ENCODE measurements around the gene EPS8L1.

EPS8L1 gene

GRCh38 chr19:55041244-55041626 lies 34.4 kb upstream of the EPS8L1 start:
- Histone ChIP-seq H3K27me3 (ENCODE audit: control insufficient read depth, insufficient read depth, low read length) (no peaks in the 10 kb centered on the region), H3K9ac (ENCODE audit: low read length) (no peak overlapping the region), H3K27ac (ENCODE audit: low read length) (no peak overlapping the region), H3K4me3 (ENCODE audit: low read length) (no peak overlapping the region), H3K4me1 (ENCODE audit: control insufficient read depth, low read depth, low read length) (no peaks in the 10 kb centered on the region), H3K36me3 (ENCODE audit: control insufficient read depth, low read depth, low read length) (peaks cover 19% of the 10 kb centered on the region), H3K9me3 (ENCODE audit: control insufficient read depth, low read depth, low read length) (no peaks in the 10 kb centered on the region)

- H3K36me3 ChIP-seq (ENCODE audit: control insufficient read depth, low read depth, low read length) = peaks cover 24% of the 10 kb centered on the region
- H3K27me3 ChIP-seq (ENCODE audit: control insufficient read depth, insufficient read depth, low read length) = no peaks in the 10 kb centered on the region
- H3K4me1 ChIP-seq (ENCODE audit: control insufficient read depth, low read depth, low read length) = no peaks in the 10 kb centered on the region
- H3K27ac ChIP-seq (ENCODE audit: low read length) = no peak overlapping the region
- no peaks in the 10 kb centered on the region for H3K9me3 ChIP-seq (ENCODE audit: control insufficient read depth, low read depth, low read length)
- H3K4me3 ChIP-seq (ENCODE audit: low read length) = no peak overlapping the region
- no peak overlapping the region for H3K9ac ChIP-seq (ENCODE audit: low read length)
Observed at GRCh38 chr19:55041627-55042343, 33.9 kb upstream of the EPS8L1 start.

- Histone ChIP-seq H3K4me1 (ENCODE audit: control insufficient read depth, low read depth, low read length) (no peaks in the 10 kb centered on the region), H3K27me3 (ENCODE audit: control insufficient read depth, insufficient read depth, low read length) (no peaks in the 10 kb centered on the region), H3K36me3 (ENCODE audit: control insufficient read depth, low read depth, low read length) (peaks cover 30% of the 10 kb centered on the region), H3K4me3 (ENCODE audit: low read length) (no peak overlapping the region), H3K27ac (ENCODE audit: low read length) (no peak overlapping the region), H3K9ac (ENCODE audit: low read length) (no peak overlapping the region), H3K9me3 (ENCODE audit: control insufficient read depth, low read depth, low read length) (no peaks in the 10 kb centered on the region)
Observed at GRCh38 chr19:55042344-55042678, 33.4 kb upstream of the EPS8L1 start.

- Histone ChIP-seq H3K9ac (ENCODE audit: low read length) (no peak overlapping the region), H3K4me3 (ENCODE audit: low read length) (no peak overlapping the region), H3K27ac (ENCODE audit: low read length) (no peak overlapping the region), H3K9me3 (ENCODE audit: control insufficient read depth, low read depth, low read length) (no peaks in the 10 kb centered on the region), H3K4me1 (ENCODE audit: control insufficient read depth, low read depth, low read length) (no peaks in the 10 kb centered on the region), H3K36me3 (ENCODE audit: control insufficient read depth, low read depth, low read length) (peaks cover 33% of the 10 kb centered on the region), H3K27me3 (ENCODE audit: control insufficient read depth, insufficient read depth, low read length) (no peaks in the 10 kb centered on the region)
Observed at GRCh38 chr19:55042688-55043087, 33.0 kb upstream of the EPS8L1 start.

GRCh38 chr19:55044286-55044685 lies 31.4 kb upstream of the EPS8L1 start:
- H3K27ac ChIP-seq (ENCODE audit: low read length) = no peak overlapping the region
- no peak overlapping the region for H3K4me3 ChIP-seq (ENCODE audit: low read length)
- H3K4me1 ChIP-seq (ENCODE audit: control insufficient read depth, low read depth, low read length) = no peaks in the 10 kb centered on the region
- H3K9ac ChIP-seq (ENCODE audit: low read length) = no peak overlapping the region
- H3K27me3 ChIP-seq (ENCODE audit: control insufficient read depth, insufficient read depth, low read length) = no peaks in the 10 kb centered on the region
- H3K36me3 ChIP-seq (ENCODE audit: control insufficient read depth, low read depth, low read length) = peaks cover 45% of the 10 kb centered on the region
- H3K9me3 ChIP-seq (ENCODE audit: control insufficient read depth, low read depth, low read length) = no peaks in the 10 kb centered on the region

GRCh38 chr19:55044771-55045716 lies 30.6 kb upstream of the EPS8L1 start:
- Histone ChIP-seq H3K4me3 (ENCODE audit: low read length) (no peak overlapping the region), H3K4me1 (ENCODE audit: control insufficient read depth, low read depth, low read length) (no peaks in the 10 kb centered on the region), H3K36me3 (ENCODE audit: control insufficient read depth, low read depth, low read length) (peaks cover 45% of the 10 kb centered on the region), H3K27ac (ENCODE audit: low read length) (no peak overlapping the region), H3K27me3 (ENCODE audit: control insufficient read depth, insufficient read depth, low read length) (no peaks in the 10 kb centered on the region), H3K9ac (ENCODE audit: low read length) (no peak overlapping the region), H3K9me3 (ENCODE audit: control insufficient read depth, low read depth, low read length) (no peaks in the 10 kb centered on the region)

GRCh38 chr19:55046975-55047622 lies 28.6 kb upstream of the EPS8L1 start:
- no peaks in the 10 kb centered on the region for H3K27me3 ChIP-seq (ENCODE audit: control insufficient read depth, insufficient read depth, low read length)
- no peak overlapping the region for H3K27ac ChIP-seq (ENCODE audit: low read length)
- H3K9me3 ChIP-seq (ENCODE audit: control insufficient read depth, low read depth, low read length) = no peaks in the 10 kb centered on the region
- H3K36me3 ChIP-seq (ENCODE audit: control insufficient read depth, low read depth, low read length) = peaks cover 54% of the 10 kb centered on the region
- no peak overlapping the region for H3K9ac ChIP-seq (ENCODE audit: low read length)
- no peaks in the 10 kb centered on the region for H3K4me1 ChIP-seq (ENCODE audit: control insufficient read depth, low read depth, low read length)
- no peak overlapping the region for H3K4me3 ChIP-seq (ENCODE audit: low read length)

- Histone ChIP-seq H3K4me3 (ENCODE audit: low read length) (no peak overlapping the region), H3K9ac (ENCODE audit: low read length) (no peak overlapping the region), H3K4me1 (ENCODE audit: control insufficient read depth, low read depth, low read length) (no peaks in the 10 kb centered on the region), H3K9me3 (ENCODE audit: control insufficient read depth, low read depth, low read length) (no peaks in the 10 kb centered on the region), H3K27me3 (ENCODE audit: control insufficient read depth, insufficient read depth, low read length) (no peaks in the 10 kb centered on the region), H3K36me3 (ENCODE audit: control insufficient read depth, low read depth, low read length) (peaks cover 54% of the 10 kb centered on the region), H3K27ac (ENCODE audit: low read length) (no peak overlapping the region)
Observed at GRCh38 chr19:55047951-55048350, 27.7 kb upstream of the EPS8L1 start.

GRCh38 chr19:55048446-55048845 lies 27.2 kb upstream of the EPS8L1 start:
- Histone ChIP-seq H3K4me1 (ENCODE audit: control insufficient read depth, low read depth, low read length) (no peaks in the 10 kb centered on the region), H3K27me3 (ENCODE audit: control insufficient read depth, insufficient read depth, low read length) (no peaks in the 10 kb centered on the region), H3K27ac (ENCODE audit: low read length) (no peak overlapping the region), H3K9ac (ENCODE audit: low read length) (no peak overlapping the region), H3K9me3 (ENCODE audit: control insufficient read depth, low read depth, low read length) (no peaks in the 10 kb centered on the region), H3K4me3 (ENCODE audit: low read length) (no peak overlapping the region), H3K36me3 (ENCODE audit: control insufficient read depth, low read depth, low read length) (peaks cover 53% of the 10 kb centered on the region)

- peaks cover 46% of the 10 kb centered on the region for H3K36me3 ChIP-seq (ENCODE audit: control insufficient read depth, low read depth, low read length)
- no peak overlapping the region for H3K4me3 ChIP-seq (ENCODE audit: low read length)
- no peak overlapping the region for H3K9ac ChIP-seq (ENCODE audit: low read length)
- H3K9me3 ChIP-seq (ENCODE audit: control insufficient read depth, low read depth, low read length) = no peaks in the 10 kb centered on the region
- no peak overlapping the region for H3K27ac ChIP-seq (ENCODE audit: low read length)
- no peaks in the 10 kb centered on the region for H3K4me1 ChIP-seq (ENCODE audit: control insufficient read depth, low read depth, low read length)
- H3K27me3 ChIP-seq (ENCODE audit: control insufficient read depth, insufficient read depth, low read length) = no peaks in the 10 kb centered on the region
Observed at GRCh38 chr19:55050749-55051532, 24.7 kb upstream of the EPS8L1 start.

GRCh38 chr19:55053735-55054134 lies 21.9 kb upstream of the EPS8L1 start:
- Histone ChIP-seq H3K4me3 (ENCODE audit: low read length) (no peak overlapping the region), H3K9me3 (ENCODE audit: control insufficient read depth, low read depth, low read length) (no peaks in the 10 kb centered on the region), H3K27ac (ENCODE audit: low read length) (no peak overlapping the region), H3K4me1 (ENCODE audit: control insufficient read depth, low read depth, low read length) (no peaks in the 10 kb centered on the region), H3K27me3 (ENCODE audit: control insufficient read depth, insufficient read depth, low read length) (no peaks in the 10 kb centered on the region), H3K9ac (ENCODE audit: low read length) (no peak overlapping the region), H3K36me3 (ENCODE audit: control insufficient read depth, low read depth, low read length) (peaks cover 21% of the 10 kb centered on the region)
